ENCODE results near the gene BBS2. TPM values are rescaled to one million over a fixed set of nuclear protein-coding genes. Genes with fewer than 3 reads are reported as not detected.
"Not testable (repeated sequence)": the region's sequence is repeated elsewhere in the genome, so short reads cannot be mapped to it uniquely, and the experiment has no call there.

Gene BBS2
- total RNA-seq, 1 experiment from 2014 or later: 56.3 TPM

- no TSS peak for BruUV-seq (replicated peaks)
- intact Hi-C loops (cut with micrococcal nuclease; ENCODE audit: unreplicated experiment): no loop called here
- Histone ChIP-seq H3K79me2 (ENCODE audit: low read depth) (no peaks in the 10 kb centered on the region), H3K36me3 (ENCODE audit: low read depth) (peaks cover 19% of the 10 kb centered on the region), H4K20me1 (ENCODE audit: insufficient read depth) (no peaks in the 10 kb centered on the region), H3K27me3 (ENCODE audit: insufficient read depth, low read depth) (no peaks in the 10 kb centered on the region), H2AFZ (no peak overlapping the region), H3K9me2 (ENCODE audit: insufficient read depth) (no peaks in the 10 kb centered on the region), H3F3A (ENCODE audit: insufficient read depth, low read depth) (0 out of 2 replicates have a peak, but pooled peaks cover 4% of the 10 kb centered on the region), H3K9me3 (ENCODE audit: insufficient read depth, low read depth) (no peaks in the 10 kb centered on the region), H3K4me2 (no peak overlapping the region), H3K4me3 (no peak overlapping the region), H3K27ac (no peak overlapping the region), H3K4me1 (replicated peaks; ENCODE audit: insufficient read depth) (no peaks in the 10 kb centered on the region)
- no peak for DNase-seq
- CTCF ChIA-PET: no interaction called here
- POLR2A ChIA-PET (ENCODE audit: unreplicated experiment): no interaction called here
- no peak for TF ChIP-seq EZH2 (IDR thresholded peaks at IDR 0.05; ENCODE audit: low read depth)
Measured at GRCh38 chr16:56491657-56492261, 28.1 kb downstream of the BBS2 start.

- H3K27ac ChIP-seq; POLR2A ChIA-PET (ENCODE audit: unreplicated experiment); DNase-seq; H3K27me3 ChIP-seq (ENCODE audit: insufficient read depth, low read depth); H4K20me1 ChIP-seq (ENCODE audit: insufficient read depth); H3K4me1 ChIP-seq (replicated peaks; ENCODE audit: insufficient read depth); intact Hi-C loops (cut with micrococcal nuclease; ENCODE audit: unreplicated experiment); H3K79me2 ChIP-seq (ENCODE audit: low read depth); H3F3A ChIP-seq (ENCODE audit: insufficient read depth, low read depth); H3K9me2 ChIP-seq (ENCODE audit: insufficient read depth); H2AFZ ChIP-seq; BruUV-seq (replicated peaks); CTCF ChIA-PET; H3K4me2 ChIP-seq; H3K9me3 ChIP-seq (ENCODE audit: insufficient read depth, low read depth); H3K4me3 ChIP-seq: not testable (repeated sequence)
- peaks cover 16% of the 10 kb centered on the region; the same call in 1 of the 2 replicates for H3K36me3 ChIP-seq (ENCODE audit: low read depth)
Measured at GRCh38 chr16:56488868-56489267, 31.0 kb downstream of the BBS2 start.

GRCh38 chr16:56488035-56488434, 31.8 kb downstream of the BBS2 start:
- no peak for DNase-seq
- Histone ChIP-seq H2AFZ (no peak overlapping the region), H4K20me1 (ENCODE audit: insufficient read depth) (no peaks in the 10 kb centered on the region), H3K36me3 (ENCODE audit: low read depth) (peaks cover 16% of the 10 kb centered on the region; the same call in 1 of the 2 replicates), H3K9me2 (ENCODE audit: insufficient read depth) (no peaks in the 10 kb centered on the region), H3K27me3 (ENCODE audit: insufficient read depth, low read depth) (no peaks in the 10 kb centered on the region), H3K4me2 (no peak overlapping the region), H3K4me3 (no peak overlapping the region), H3K4me1 (replicated peaks; ENCODE audit: insufficient read depth) (no peaks in the 10 kb centered on the region), H3K27ac (no peak overlapping the region), H3K79me2 (ENCODE audit: low read depth) (no peaks in the 10 kb centered on the region), H3F3A (ENCODE audit: insufficient read depth, low read depth) (0 out of 2 replicates have a peak, but pooled peaks cover 4% of the 10 kb centered on the region), H3K9me3 (ENCODE audit: insufficient read depth, low read depth) (no peaks in the 10 kb centered on the region)
- CTCF ChIA-PET: no interaction called here
- TF ChIP-seq EZH2 (IDR thresholded peaks at IDR 0.05; ENCODE audit: low read depth) (no peak), CTCF (conservative IDR thresholded peaks at IDR 0.05) (no peak)
- no TSS peak for BruUV-seq (replicated peaks)
- intact Hi-C loops (cut with micrococcal nuclease; ENCODE audit: unreplicated experiment): no loop called here
- POLR2A ChIA-PET (ENCODE audit: unreplicated experiment): no interaction called here

- intact Hi-C loops (cut with micrococcal nuclease; ENCODE audit: unreplicated experiment): no loop called here
- H2AFZ ChIP-seq: no peak overlapping the region
- H3K27ac ChIP-seq: no peak overlapping the region
- no peaks in the 10 kb centered on the region for H3K79me2 ChIP-seq (ENCODE audit: low read depth)
- H3K4me1 ChIP-seq (replicated peaks; ENCODE audit: insufficient read depth): no peaks in the 10 kb centered on the region
- H3K36me3 ChIP-seq (ENCODE audit: low read depth): 0 out of 2 replicates have a peak, but pooled peaks cover 16% of the 10 kb centered on the region
- ChIA-PET POLR2A (ENCODE audit: unreplicated experiment) (no interaction called here), CTCF (no interaction called here)
- no peaks in the 10 kb centered on the region for H3K27me3 ChIP-seq (ENCODE audit: insufficient read depth, low read depth)
- no peaks in the 10 kb centered on the region for H3K9me2 ChIP-seq (ENCODE audit: insufficient read depth)
- peaks cover 14% of the 10 kb centered on the region; the same call in 1 of the 2 replicates for H3F3A ChIP-seq (ENCODE audit: insufficient read depth, low read depth)
- no peak overlapping the region for H3K4me2 ChIP-seq
- no peaks in the 10 kb centered on the region for H3K9me3 ChIP-seq (ENCODE audit: insufficient read depth, low read depth)
- TF ChIP-seq EZH2 (IDR thresholded peaks at IDR 0.05; ENCODE audit: low read depth) (no peak), CTCF (conservative IDR thresholded peaks at IDR 0.05) (no peak)
- H4K20me1 ChIP-seq (ENCODE audit: insufficient read depth): no peaks in the 10 kb centered on the region
- BruUV-seq (replicated peaks): no TSS peak
- no peak overlapping the region for H3K4me3 ChIP-seq
- DNase-seq: no peak
Measured at GRCh38 chr16:56483394-56483793, 36.4 kb downstream of the BBS2 start.
